WTC11 (cell line): ENCODE measurements around the gene CCDC93.

Experiments
- CTCF ChIP-seq: fragments of 200-600 bp; IDR thresholded peaks from 2 replicates; pipeline ENCODE4 v1.8.0; 2022; ENCODE audit warnings: antibody characterized with exemption
- ESRRA ChIP-seq: sonication (generic); formaldehyde crosslinking; IDR thresholded peaks from 2 replicates; pipeline ENCODE4 v1.8.1; 2022; ENCODE audit warnings: mild to moderate bottlenecking, missing genetic modification reagents, borderline replicate concordance
- ETV6 ChIP-seq: sonication (generic); formaldehyde crosslinking; IDR thresholded peaks from 2 replicates; pipeline ENCODE4 v1.8.1; 2022; ENCODE audit warnings: mild to moderate bottlenecking, missing genetic modification reagents
- FOXP1 ChIP-seq: sonication (generic); formaldehyde crosslinking; IDR thresholded peaks from 2 replicates; pipeline ENCODE4 v1.8.0; 2022; ENCODE audit warnings: missing genetic modification reagents, mild to moderate bottlenecking, moderate library complexity, borderline replicate concordance
- NR2C2 ChIP-seq: sonication (generic); formaldehyde crosslinking; IDR thresholded peaks from 2 replicates; pipeline ENCODE4 v1.8.0; 2022; ENCODE audit warnings: mild to moderate bottlenecking, missing genetic modification reagents
- SP1 ChIP-seq: sonication (generic); formaldehyde crosslinking; conservative IDR thresholded peaks from 2 replicates; pipeline ENCODE4 v1.8.1; 2022; ENCODE audit warnings: missing genetic modification reagents
- TP53 ChIP-seq: sonication (generic); formaldehyde crosslinking; IDR thresholded peaks from 2 replicates; pipeline ENCODE4 v1.8.1; 2023; ENCODE audit warnings: mild to moderate bottlenecking, missing genetic modification reagents
- ZNF232 ChIP-seq: sonication (generic); formaldehyde crosslinking; IDR thresholded peaks from 2 replicates; pipeline ENCODE4 v1.8.0; 2022; ENCODE audit warnings: mild to moderate bottlenecking, missing genetic modification reagents
- ZNF263 ChIP-seq: sonication (generic); formaldehyde crosslinking; IDR thresholded peaks from 2 replicates; pipeline ENCODE4 v1.8.1; 2022; ENCODE audit warnings: low read depth, mild to moderate bottlenecking, moderate library complexity, missing genetic modification reagents
- TF ChIP-seq, protein P1 (sequence below): sonication (generic); formaldehyde crosslinking; IDR thresholded peaks from 2 replicates; pipeline ENCODE4 v1.8.0; 2022; ENCODE audit warnings: mild to moderate bottlenecking, missing genetic modification reagents
- TF ChIP-seq, protein P2 (sequence below): sonication (generic); formaldehyde crosslinking; IDR thresholded peaks from 2 replicates; pipeline ENCODE4 v1.8.1; 2023; ENCODE audit warnings: mild to moderate bottlenecking, missing genetic modification reagents, moderate library complexity
- TF ChIP-seq, protein P3 (sequence below): sonication (generic); formaldehyde crosslinking; conservative IDR thresholded peaks from 2 replicates; pipeline ENCODE4 v1.8.1; 2022; ENCODE audit warnings: mild to moderate bottlenecking, missing genetic modification reagents
- TF ChIP-seq, protein P4 (sequence below): sonication (generic); formaldehyde crosslinking; IDR thresholded peaks from 2 replicates; pipeline ENCODE4 v1.8.1; 2023; ENCODE audit warnings: mild to moderate bottlenecking, missing genetic modification reagents, moderate library complexity
- TF ChIP-seq, protein P5 (sequence below): sonication (generic); formaldehyde crosslinking; IDR thresholded peaks from 2 replicates; pipeline ENCODE4 v1.8.1; 2022; ENCODE audit warnings: mild to moderate bottlenecking, moderate library complexity, missing genetic modification reagents

GRCh38 chr2:117875786-117876185 lies 138.1 kb downstream of the CCDC93 start:
- TF ChIP-seq ESRRA (CRISPR knock-in tag): no peak
- no peak for TF ChIP-seq SP1 (CRISPR knock-in tag)
- no peak for TF ChIP-seq CTCF
- no peak for TF ChIP-seq NR2C2 (CRISPR knock-in tag)
- TF ChIP-seq, protein P1, sequence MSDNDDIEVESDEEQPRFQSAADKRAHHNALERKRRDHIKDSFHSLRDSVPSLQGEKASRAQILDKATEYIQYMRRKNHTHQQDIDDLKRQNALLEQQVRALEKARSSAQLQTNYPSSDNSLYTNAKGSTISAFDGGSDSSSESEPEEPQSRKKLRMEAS (CRISPR knock-in tag): no peak
- TF ChIP-seq, protein P2, sequence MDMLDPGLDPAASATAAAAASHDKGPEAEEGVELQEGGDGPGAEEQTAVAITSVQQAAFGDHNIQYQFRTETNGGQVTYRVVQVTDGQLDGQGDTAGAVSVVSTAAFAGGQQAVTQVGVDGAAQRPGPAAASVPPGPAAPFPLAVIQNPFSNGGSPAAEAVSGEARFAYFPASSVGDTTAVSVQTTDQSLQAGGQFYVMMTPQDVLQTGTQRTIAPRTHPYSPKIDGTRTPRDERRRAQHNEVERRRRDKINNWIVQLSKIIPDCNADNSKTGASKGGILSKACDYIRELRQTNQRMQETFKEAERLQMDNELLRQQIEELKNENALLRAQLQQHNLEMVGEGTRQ: no peak
- no peak for TF ChIP-seq ETV6 (CRISPR knock-in tag)
- TF ChIP-seq, protein P3, sequence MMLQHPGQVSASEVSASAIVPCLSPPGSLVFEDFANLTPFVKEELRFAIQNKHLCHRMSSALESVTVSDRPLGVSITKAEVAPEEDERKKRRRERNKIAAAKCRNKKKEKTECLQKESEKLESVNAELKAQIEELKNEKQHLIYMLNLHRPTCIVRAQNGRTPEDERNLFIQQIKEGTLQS: no peak
- no peak for TF ChIP-seq TP53 (CRISPR knock-in tag)
- TF ChIP-seq ZNF263: no peak
- TF ChIP-seq, protein P4, sequence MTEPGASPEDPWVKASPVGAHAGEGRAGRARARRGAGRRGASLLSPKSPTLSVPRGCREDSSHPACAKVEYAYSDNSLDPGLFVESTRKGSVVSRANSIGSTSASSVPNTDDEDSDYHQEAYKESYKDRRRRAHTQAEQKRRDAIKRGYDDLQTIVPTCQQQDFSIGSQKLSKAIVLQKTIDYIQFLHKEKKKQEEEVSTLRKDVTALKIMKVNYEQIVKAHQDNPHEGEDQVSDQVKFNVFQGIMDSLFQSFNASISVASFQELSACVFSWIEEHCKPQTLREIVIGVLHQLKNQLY (CRISPR knock-in tag): no peak
- TF ChIP-seq, protein P5, sequence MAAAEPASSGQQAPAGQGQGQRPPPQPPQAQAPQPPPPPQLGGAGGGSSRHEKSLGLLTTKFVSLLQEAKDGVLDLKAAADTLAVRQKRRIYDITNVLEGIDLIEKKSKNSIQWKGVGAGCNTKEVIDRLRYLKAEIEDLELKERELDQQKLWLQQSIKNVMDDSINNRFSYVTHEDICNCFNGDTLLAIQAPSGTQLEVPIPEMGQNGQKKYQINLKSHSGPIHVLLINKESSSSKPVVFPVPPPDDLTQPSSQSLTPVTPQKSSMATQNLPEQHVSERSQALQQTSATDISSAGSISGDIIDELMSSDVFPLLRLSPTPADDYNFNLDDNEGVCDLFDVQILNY (CRISPR knock-in tag): no peak
- TF ChIP-seq ZNF232 (CRISPR knock-in tag): no peak
- no peak for TF ChIP-seq FOXP1 (CRISPR knock-in tag)
